ENCODE results near the gene VTN.

VTN gene

GRCh38 chr17:28348979-28349378 is 21.1 kb downstream of the VTN start:
- H3K4me3 ChIP-seq (ENCODE audit: low read depth, low read length) = no peak overlapping the region
- DNase-seq (ENCODE audit: low read depth) = no peak
- TF ChIP-seq CTCF (conservative IDR thresholded peaks at IDR 0.05; ENCODE audit: low read depth, low read length) = no peak

GRCh38 chr17:28347261-28347891 is 22.7 kb downstream of the VTN start:
- DNase-seq (ENCODE audit: low read depth) = peak; percentile 83
- no peak for TF ChIP-seq CTCF (conservative IDR thresholded peaks at IDR 0.05; ENCODE audit: low read depth, low read length)
- H3K4me3 ChIP-seq (ENCODE audit: low read depth, low read length) = no peak overlapping the region

GRCh38 chr17:28346746-28347246 is 23.3 kb downstream of the VTN start:
- no peak overlapping the region for H3K4me3 ChIP-seq (ENCODE audit: low read depth, low read length)
- peak; percentile 78 for DNase-seq (ENCODE audit: low read depth)
- peak; percentile 64 for TF ChIP-seq CTCF (conservative IDR thresholded peaks at IDR 0.05; ENCODE audit: low read depth, low read length)

DNA sequence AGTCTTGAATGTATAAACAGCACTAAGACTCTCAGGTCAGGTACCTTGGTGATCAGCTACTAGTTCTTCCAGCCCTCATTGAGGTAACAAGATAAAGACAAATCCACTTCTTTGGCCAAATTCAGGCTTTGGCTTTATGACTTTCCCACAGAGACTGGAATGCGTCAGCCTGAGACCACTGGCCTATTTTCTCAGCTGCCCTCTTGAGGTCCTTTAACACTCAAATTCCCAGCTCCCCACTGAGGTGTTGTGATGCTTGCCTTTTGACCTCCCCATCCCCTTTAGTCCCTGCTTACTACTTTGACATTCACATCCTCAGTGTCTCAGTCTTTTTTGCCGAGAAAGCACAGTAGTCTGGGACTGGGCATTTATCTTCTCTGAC is 23.9 kb downstream of the VTN start:
- DNase-seq (ENCODE audit: low read depth) = peak; percentile 67
- H3K4me3 ChIP-seq (ENCODE audit: low read depth, low read length) = no peak overlapping the region
- TF ChIP-seq CTCF (conservative IDR thresholded peaks at IDR 0.05; ENCODE audit: low read depth, low read length) = no peak

- no peak for TF ChIP-seq CTCF (conservative IDR thresholded peaks at IDR 0.05; ENCODE audit: low read depth, low read length)
- DNase-seq (ENCODE audit: low read depth) = no peak
Measured at GRCh38 chr17:28345419-28346198, 24.5 kb downstream of the VTN start.

GRCh38 chr17:28344435-28344901 is 25.6 kb downstream of the VTN start:
- no peak for TF ChIP-seq CTCF (conservative IDR thresholded peaks at IDR 0.05; ENCODE audit: low read depth, low read length)
- H3K4me3 ChIP-seq (ENCODE audit: low read depth, low read length) = no peak overlapping the region
- no peak for DNase-seq (ENCODE audit: low read depth)

More at GRCh38 chr17:28345419-28346198, 24.5 kb downstream of the VTN start:
- no peak overlapping the region for H3K4me3 ChIP-seq (ENCODE audit: low read depth, low read length)
